Activated B cell treated with CpG ODN at 0.5 μM for 24 hours (primary cell): Measurements from ENCODE around the gene ADAT3. TPM values are rescaled to one million over a fixed set of nuclear protein-coding genes. Genes with fewer than 3 reads are reported as not detected.

Source experiments
- ATAC-seq: fragments of 200-7000 bp; cut with Tn5 transposase; one replicate; pipeline ENCODE4 v1.10.0; 2021; ENCODE audit warnings: low read depth, mild to moderate bottlenecking, moderate library complexity
- CTCF ChIA-PET: fragments of 350-600 bp; sonication (Branson Sonifier 250); formaldehyde crosslinking; loops from one replicate; lab custom pipeline; 2021; ENCODE audit warnings: antibody characterized with exemption; lab: Charles Lee
- POLR2A ChIA-PET: fragments of 350-600 bp; sonication (Branson Sonifier 250); formaldehyde crosslinking; loops from one replicate; lab custom pipeline; 2021; ENCODE audit warnings: antibody characterized with exemption; lab: Charles Lee
- DNase-seq: peaks from one replicate; pipeline ENCODE4 v3.0.0; 2022
- H3K27ac Mint-ChIP-seq: one replicate; pipeline ENCODE4 v1.8.0; 2020; ENCODE audit warnings: mixed read lengths
- H3K27me3 Mint-ChIP-seq: one replicate; pipeline ENCODE4 v1.8.0; 2021; ENCODE audit warnings: mixed read lengths
- H3K36me3 Mint-ChIP-seq: one replicate; pipeline ENCODE4 v1.8.0; 2021; ENCODE audit warnings: low read depth, mixed read lengths
- H3K4me1 Mint-ChIP-seq: one replicate; pipeline ENCODE4 v1.8.0; 2021; ENCODE audit warnings: mixed read lengths
- H3K4me3 Mint-ChIP-seq: one replicate; pipeline ENCODE4 v1.8.0; 2020; ENCODE audit warnings: mild to moderate bottlenecking, mixed read lengths
- H3K9me3 Mint-ChIP-seq: one replicate; pipeline ENCODE4 v1.8.0; 2020; ENCODE audit warnings: mixed read lengths
- intact Hi-C: fragments of 100-400 bp; cut with micrococcal nuclease; formaldehyde crosslinking; loops from one replicate; pipeline ENCODE4 v1.15.1; 2024
- total RNA-seq: library from RNA; stranded (reverse); gene quantifications from 2 replicates; pipeline ENCODE4 v1.2.3, GENCODE V29; 2022
- TF ChIP-seq, protein P1 (sequence below): fragments of 200-600 bp; IDR thresholded peaks from one replicate; pipeline ENCODE4 v1.8.0; 2022; ENCODE audit warnings: antibody characterized with exemption, mild to moderate bottlenecking

Gene ADAT3
- total RNA-seq, 1 donor from 2014 or later: 14.1 TPM

DNA sequence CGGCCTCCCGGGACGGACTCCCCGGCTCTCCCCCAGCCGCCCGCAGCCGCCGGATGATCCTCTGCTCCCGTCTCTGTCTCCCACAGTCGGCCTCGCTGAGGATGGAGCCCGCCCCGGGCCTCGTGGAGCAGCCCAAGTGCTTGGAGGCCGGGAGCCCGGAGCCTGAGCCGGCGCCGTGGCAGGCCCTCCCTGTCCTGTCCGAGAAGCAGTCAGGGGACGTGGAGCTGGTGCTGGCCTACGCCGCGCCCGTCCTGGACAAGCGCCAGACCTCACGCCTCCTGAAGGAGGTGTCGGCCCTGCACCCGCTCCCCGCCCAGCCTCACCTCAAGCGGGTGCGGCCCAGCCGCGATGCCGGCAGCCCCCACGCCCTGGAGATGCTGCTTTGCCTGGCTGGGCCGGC lies 6.8 kb downstream of the ADAT3 start:
- no peaks in the 10 kb centered on the region for H3K27me3 Mint-ChIP-seq
- ChIA-PET CTCF (no interaction called here), POLR2A (interaction anchor here (0.7 to 1.6 kb wide), 2 partner anchors 12 to 235 kb away, joined by 3 to 4 read pairs; no protein-coding TSS in a partner anchor)
- DNase-seq (no peak), ATAC-seq (no peak)
- intact Hi-C loops: no loop called here
- H3K27ac Mint-ChIP-seq: no peak overlapping the region
- TF ChIP-seq, protein P1, sequence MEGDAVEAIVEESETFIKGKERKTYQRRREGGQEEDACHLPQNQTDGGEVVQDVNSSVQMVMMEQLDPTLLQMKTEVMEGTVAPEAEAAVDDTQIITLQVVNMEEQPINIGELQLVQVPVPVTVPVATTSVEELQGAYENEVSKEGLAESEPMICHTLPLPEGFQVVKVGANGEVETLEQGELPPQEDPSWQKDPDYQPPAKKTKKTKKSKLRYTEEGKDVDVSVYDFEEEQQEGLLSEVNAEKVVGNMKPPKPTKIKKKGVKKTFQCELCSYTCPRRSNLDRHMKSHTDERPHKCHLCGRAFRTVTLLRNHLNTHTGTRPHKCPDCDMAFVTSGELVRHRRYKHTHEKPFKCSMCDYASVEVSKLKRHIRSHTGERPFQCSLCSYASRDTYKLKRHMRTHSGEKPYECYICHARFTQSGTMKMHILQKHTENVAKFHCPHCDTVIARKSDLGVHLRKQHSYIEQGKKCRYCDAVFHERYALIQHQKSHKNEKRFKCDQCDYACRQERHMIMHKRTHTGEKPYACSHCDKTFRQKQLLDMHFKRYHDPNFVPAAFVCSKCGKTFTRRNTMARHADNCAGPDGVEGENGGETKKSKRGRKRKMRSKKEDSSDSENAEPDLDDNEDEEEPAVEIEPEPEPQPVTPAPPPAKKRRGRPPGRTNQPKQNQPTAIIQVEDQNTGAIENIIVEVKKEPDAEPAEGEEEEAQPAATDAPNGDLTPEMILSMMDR: no peak
- H3K4me3 Mint-ChIP-seq: no peak overlapping the region
- H3K36me3 Mint-ChIP-seq: peaks cover 19% of the 10 kb centered on the region
- peaks cover 30% of the 10 kb centered on the region for H3K4me1 Mint-ChIP-seq
- H3K9me3 Mint-ChIP-seq: no peaks in the 10 kb centered on the region

DNA sequence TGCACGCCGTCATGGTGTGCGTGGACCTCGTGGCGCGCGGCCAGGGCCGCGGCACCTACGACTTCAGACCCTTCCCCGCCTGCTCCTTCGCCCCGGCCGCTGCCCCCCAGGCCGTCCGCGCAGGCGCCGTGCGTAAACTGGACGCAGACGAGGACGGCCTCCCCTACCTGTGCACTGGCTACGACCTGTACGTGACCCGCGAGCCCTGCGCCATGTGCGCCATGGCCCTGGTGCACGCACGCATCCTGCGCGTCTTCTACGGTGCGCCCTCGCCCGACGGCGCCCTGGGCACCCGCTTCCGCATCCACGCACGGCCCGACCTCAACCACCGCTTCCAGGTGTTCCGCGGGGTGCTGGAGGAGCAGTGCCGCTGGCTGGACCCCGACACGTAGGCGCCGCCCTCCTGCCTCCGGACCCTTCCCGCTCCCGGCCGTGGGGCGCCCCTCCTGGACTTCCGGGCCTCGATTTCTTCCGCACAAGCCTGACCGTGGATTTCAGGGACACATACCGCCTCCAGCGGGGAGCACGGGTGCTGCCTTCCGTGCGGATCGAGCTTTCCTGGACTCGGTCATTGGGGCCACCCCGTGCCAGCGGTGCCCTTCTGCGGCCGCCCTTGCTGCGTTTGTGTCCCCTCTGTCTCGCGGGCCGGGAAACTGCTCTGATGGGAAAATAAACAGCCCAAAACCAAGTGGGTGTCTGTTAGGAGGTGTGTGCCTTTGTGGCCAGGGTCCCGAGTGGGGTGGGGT lies 7.7 kb downstream of the ADAT3 start:
- H3K9me3 Mint-ChIP-seq: no peaks in the 10 kb centered on the region
- DNase-seq (no peak), ATAC-seq (no peak)
- POLR2A ChIA-PET: interaction anchor here (1.2 kb wide), 1 partner anchor 16 kb away, joined by 3 read pairs; no protein-coding TSS in a partner anchor
- H3K4me1 Mint-ChIP-seq: peaks cover 24% of the 10 kb centered on the region
- intact Hi-C loops: no loop called here
- TF ChIP-seq, protein P1: no peak
- no peak overlapping the region for H3K4me3 Mint-ChIP-seq
- H3K27me3 Mint-ChIP-seq: no peaks in the 10 kb centered on the region
- CTCF ChIA-PET: no interaction called here
- H3K36me3 Mint-ChIP-seq: peaks cover 23% of the 10 kb centered on the region
- H3K27ac Mint-ChIP-seq: no peak overlapping the region

- Mint-ChIP-seq H3K4me1 (peaks cover 19% of the 10 kb centered on the region), H3K4me3 (no peak overlapping the region), H3K27ac (no peak overlapping the region), H3K9me3 (no peaks in the 10 kb centered on the region), H3K27me3 (no peaks in the 10 kb centered on the region), H3K36me3 (peaks cover 30% of the 10 kb centered on the region)
- ATAC-seq (no peak), DNase-seq (no peak)
- TF ChIP-seq, protein P1: no peak
- ChIA-PET POLR2A (interaction anchor here (0.6 to 1.2 kb wide), 3 partner anchors 17 to 454 kb away, joined by 3 to 4 read pairs (median 3); no protein-coding TSS in a partner anchor), CTCF (no interaction called here)
- intact Hi-C loops: no loop called here
Observed at GRCh38 chr19:1913781-1914577, 8.8 kb downstream of the ADAT3 start.

DNA sequence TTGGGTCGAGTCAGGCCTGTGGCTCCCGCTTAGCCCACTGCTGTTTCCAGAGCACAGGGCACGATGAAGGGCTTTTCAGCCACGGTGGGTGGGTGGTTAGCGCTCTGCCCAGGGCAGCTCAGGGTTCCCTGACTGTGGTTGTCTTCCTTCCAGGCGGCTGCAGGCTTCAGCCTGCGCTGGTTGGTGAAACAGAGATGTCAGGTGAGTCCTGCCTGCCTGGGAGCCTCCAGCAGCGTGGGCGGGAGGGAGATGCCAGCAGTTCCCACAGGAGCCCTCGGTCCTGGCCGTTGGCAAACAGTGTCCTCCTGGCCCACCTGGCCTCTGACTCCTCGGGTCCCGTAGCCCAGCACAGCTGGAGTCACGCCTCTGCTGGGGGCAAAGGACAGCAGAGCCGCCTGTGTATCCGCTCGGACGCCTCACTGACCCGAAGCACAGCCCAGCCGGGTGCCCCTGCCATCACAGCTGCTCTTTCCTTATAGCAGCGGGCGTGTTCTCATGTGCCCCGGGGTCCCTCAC lies 9.7 kb downstream of the ADAT3 start:
- TF ChIP-seq, protein P1: no peak

More for the DNA sequence above, 9.7 kb downstream of the ADAT3 start:
- intact Hi-C loops: no loop called here
- ATAC-seq: no peak
- Mint-ChIP-seq H3K4me3 (no peak overlapping the region), H3K27me3 (no peaks in the 10 kb centered on the region), H3K9me3 (no peaks in the 10 kb centered on the region), H3K4me1 (peaks cover 10% of the 10 kb centered on the region), H3K36me3 (peaks cover 31% of the 10 kb centered on the region), H3K27ac (no peak overlapping the region)
- DNase-seq: no peak
- POLR2A ChIA-PET: interaction anchor here (0.7 kb wide), 1 partner anchor 453 kb away, joined by 3 read pairs; no protein-coding TSS in a partner anchor
- CTCF ChIA-PET: no interaction called here
